OCI-LY1 (cell line): ENCODE results near the gene CD3D.
A peak's percentile ranks its signal among the peaks of the same experiment; 100 is the strongest.

ENCODE experiments used
- H2AFZ ChIP-seq: fragments of 200-600 bp; sonication (generic), shearing (Covaris generic); 2 replicates; pipeline ENCODE4 v1.6.0; 2014; ENCODE audit warnings: antibody characterized with exemption, mild to moderate bottlenecking, low read length
- H3F3A ChIP-seq: fragments of 200-600 bp; sonication (generic), shearing (Covaris generic); 2 replicates; pipeline ENCODE4 v1.6.0; 2014; ENCODE audit warnings: mild to moderate bottlenecking, antibody characterized with exemption, low read length, moderate library complexity; ENCODE audit not compliant: insufficient read depth
- H3K27ac ChIP-seq: fragments of 200-600 bp; sonication (generic); 2 replicates; pipeline ENCODE4 v1.5.1; 2014; ENCODE audit warnings: low read length, mixed run types, mild to moderate bottlenecking, low read depth; ENCODE audit not compliant: poor library complexity, severe bottlenecking
- H3K27me3 ChIP-seq: fragments of 200-600 bp; sonication (generic); 2 replicates; pipeline ENCODE4 v1.6.0; 2014; ENCODE audit warnings: antibody characterized with exemption, mild to moderate bottlenecking, low read length, moderate library complexity; ENCODE audit not compliant: insufficient read depth
- H3K36me3 ChIP-seq: fragments of 200-600 bp; sonication (generic); 2 replicates; pipeline ENCODE4 v1.6.1; 2014; ENCODE audit warnings: mild to moderate bottlenecking, antibody characterized with exemption, low read length, moderate library complexity, mixed read lengths; ENCODE audit not compliant: insufficient read depth
- H3K4me1 ChIP-seq: fragments of 200-600 bp; sonication (generic); 2 replicates; pipeline ENCODE4 v1.5.1; 2014; ENCODE audit warnings: mild to moderate bottlenecking, low read length, moderate library complexity; ENCODE audit not compliant: insufficient read depth, severe bottlenecking
- H3K4me2 ChIP-seq: fragments of 200-600 bp; sonication (generic), shearing (Covaris generic); 2 replicates; pipeline ENCODE4 v1.6.1; 2014; ENCODE audit warnings: low read length
- H3K4me3 ChIP-seq: fragments of 200-600 bp; sonication (generic); 2 replicates; pipeline ENCODE4 v1.5.1; 2014; ENCODE audit warnings: low read length, low read depth, mild to moderate bottlenecking, mixed read lengths; ENCODE audit not compliant: poor library complexity, severe bottlenecking
- H3K79me2 ChIP-seq: fragments of 200-600 bp; shearing (Covaris generic); 2 replicates; pipeline ENCODE4 v1.6.1; 2016; ENCODE audit warnings: mixed run types, low read length, mixed read lengths; ENCODE audit not compliant: insufficient read depth
- H3K9ac ChIP-seq: fragments of 200-600 bp; sonication (generic), shearing (Covaris generic); 2 replicates; pipeline ENCODE4 v1.6.1; 2014; ENCODE audit warnings: mild to moderate bottlenecking, low read length, mixed read lengths
- H3K9me2 ChIP-seq: fragments of 200-600 bp; sonication (generic), shearing (Covaris generic); 2 replicates; pipeline ENCODE4 v1.6.1; 2014; ENCODE audit warnings: low read depth, mild to moderate bottlenecking, low read length, mixed read lengths
- H3K9me3 ChIP-seq: fragments of 200-600 bp; shearing (Covaris generic); 2 replicates; pipeline ENCODE4 v1.6.1; 2014; ENCODE audit warnings: low read length, mixed read lengths
- H4K20me1 ChIP-seq: fragments of 200-600 bp; sonication (generic), shearing (Covaris generic); 2 replicates; pipeline ENCODE4 v1.6.0; 2016; ENCODE audit warnings: mild to moderate bottlenecking, low read length; ENCODE audit not compliant: insufficient read depth
- CTCF ChIP-seq: fragments of 200-600 bp; sonication (generic), shearing (Covaris generic); IDR thresholded peaks from 2 replicates; pipeline ENCODE4 v1.5.1; 2017; ENCODE audit warnings: mild to moderate bottlenecking, antibody characterized with exemption, low read length, moderate library complexity, mixed read lengths
- EZH2 ChIP-seq: fragments of 200-600 bp; sonication (generic), shearing (Covaris generic); IDR thresholded peaks from 2 replicates; pipeline ENCODE4 v1.8.0; 2017; ENCODE audit warnings: borderline replicate concordance, mixed run types, mild to moderate bottlenecking, antibody characterized with exemption, low read length, moderate library complexity, mixed read lengths

The CD3D gene

GRCh38 chr11:118318581-118319336 lies 23.7 kb downstream of the CD3D start:
- Histone ChIP-seq H3F3A (no peaks in the 10 kb centered on the region), H3K4me3 (no peak overlapping the region), H3K9ac (no peak overlapping the region), H3K27ac (peak overlapping the region; percentile 37), H3K4me2 (no peak overlapping the region), H3K27me3 (no peaks in the 10 kb centered on the region), H3K36me3 (no peaks in the 10 kb centered on the region), H3K4me1 (peaks cover 61% of the 10 kb centered on the region), H3K9me2 (no peaks in the 10 kb centered on the region), H3K9me3 (no peaks in the 10 kb centered on the region), H4K20me1 (no peaks in the 10 kb centered on the region), H3K79me2 (no peaks in the 10 kb centered on the region), H2AFZ (no peak overlapping the region)
- TF ChIP-seq EZH2 (no peak), CTCF (no peak)

GRCh38 chr11:118318124-118318523 lies 24.4 kb downstream of the CD3D start:
- Histone ChIP-seq H2AFZ (no peak overlapping the region), H3K4me1 (peaks cover 61% of the 10 kb centered on the region), H3K79me2 (no peaks in the 10 kb centered on the region), H3K9ac (no peak overlapping the region), H3K27ac (peak overlapping the region; percentile 7), H3K9me2 (no peaks in the 10 kb centered on the region), H3K27me3 (no peaks in the 10 kb centered on the region), H4K20me1 (no peaks in the 10 kb centered on the region), H3F3A (no peaks in the 10 kb centered on the region), H3K36me3 (no peaks in the 10 kb centered on the region), H3K9me3 (no peaks in the 10 kb centered on the region), H3K4me2 (no peak overlapping the region), H3K4me3 (no peak overlapping the region)
- no peak for TF ChIP-seq EZH2
- TF ChIP-seq CTCF, result no peak

- no peaks in the 10 kb centered on the region for H3K9me3 ChIP-seq
- TF ChIP-seq EZH2 (no peak), CTCF (no peak)
- H3K27me3 ChIP-seq, result no peaks in the 10 kb centered on the region
- no peaks in the 10 kb centered on the region for H3K9me2 ChIP-seq
- no peaks in the 10 kb centered on the region for H3K36me3 ChIP-seq
- H2AFZ ChIP-seq, result no peak overlapping the region
- peak overlapping the region; percentile 44 for H3K4me3 ChIP-seq
- H3F3A ChIP-seq, result no peaks in the 10 kb centered on the region
- peak overlapping the region; percentile 55; the same call in 1 of the 2 replicates for H3K9ac ChIP-seq
- no peaks in the 10 kb centered on the region for H3K79me2 ChIP-seq
- peaks cover 61% of the 10 kb centered on the region for H3K4me1 ChIP-seq
- no peaks in the 10 kb centered on the region for H4K20me1 ChIP-seq
- H3K4me2 ChIP-seq, result peak overlapping the region; percentile 68
- H3K27ac ChIP-seq, result peak overlapping the region; percentile 96
Measured at GRCh38 chr11:118314988-118315411, 27.5 kb downstream of the CD3D start.
